HG02973 (cell line): ENCODE measurements around the gene ARHGAP15.

Experiments
- ATAC-seq: cut with Tn5 transposase; IDR thresholded peaks from one replicate; pipeline ENCODE4 v1.9.1; 2021; ENCODE audit warnings: moderate library complexity; ENCODE audit not compliant: unreplicated experiment

Gene ARHGAP15

GRCh38 chr2:143553261-143553660 lies 424.0 kb downstream of the ARHGAP15 start:
- ATAC-seq = no peak

- ATAC-seq = no peak
Measured at GRCh38 chr2:143558665-143559064, 429.4 kb downstream of the ARHGAP15 start.

- ATAC-seq = no peak
Measured at GRCh38 chr2:143559147-143559546, 429.9 kb downstream of the ARHGAP15 start.

- ATAC-seq = no peak
Measured at GRCh38 chr2:143560724-143561123, 431.5 kb downstream of the ARHGAP15 start.

- peak; percentile 99 for ATAC-seq
Measured at GRCh38 chr2:143564419-143564818, 435.2 kb downstream of the ARHGAP15 start.

GRCh38 chr2:143571747-143572146 lies 442.5 kb downstream of the ARHGAP15 start:
- no peak for ATAC-seq

GRCh38 chr2:143572421-143572820 lies 443.2 kb downstream of the ARHGAP15 start:
- no peak for ATAC-seq

GRCh38 chr2:143574069-143574468 lies 444.9 kb downstream of the ARHGAP15 start:
- no peak for ATAC-seq

GRCh38 chr2:143575340-143575739 lies 446.1 kb downstream of the ARHGAP15 start:
- ATAC-seq = no peak

- ATAC-seq = no peak
Measured at GRCh38 chr2:143577489-143577888, 448.3 kb downstream of the ARHGAP15 start.

- ATAC-seq = no peak
Measured at GRCh38 chr2:143579456-143579855, 450.2 kb downstream of the ARHGAP15 start.

GRCh38 chr2:143581134-143581533 lies 451.9 kb downstream of the ARHGAP15 start:
- ATAC-seq = no peak

GRCh38 chr2:143582046-143582747 lies 453.0 kb downstream of the ARHGAP15 start:
- no peak for ATAC-seq

GRCh38 chr2:143584936-143585335 lies 455.7 kb downstream of the ARHGAP15 start:
- no peak for ATAC-seq

GRCh38 chr2:143586119-143586518 lies 456.9 kb downstream of the ARHGAP15 start:
- no peak for ATAC-seq

- no peak for ATAC-seq
Measured at GRCh38 chr2:143588746-143589145, 459.5 kb downstream of the ARHGAP15 start.

GRCh38 chr2:143594161-143594560 lies 464.9 kb downstream of the ARHGAP15 start:
- no peak for ATAC-seq

GRCh38 chr2:143594745-143595144 lies 465.5 kb downstream of the ARHGAP15 start:
- ATAC-seq = no peak

- no peak for ATAC-seq
Measured at GRCh38 chr2:143600116-143600515, 470.9 kb downstream of the ARHGAP15 start.

GRCh38 chr2:143601828-143602227 lies 472.6 kb downstream of the ARHGAP15 start:
- ATAC-seq = no peak

- ATAC-seq = no peak
Measured at GRCh38 chr2:143603035-143603655, 473.9 kb downstream of the ARHGAP15 start.

- ATAC-seq = no peak
Measured at GRCh38 chr2:143603846-143604565, 474.8 kb downstream of the ARHGAP15 start.
